Measurements from ENCODE around the gene DHX57.

DNA sequence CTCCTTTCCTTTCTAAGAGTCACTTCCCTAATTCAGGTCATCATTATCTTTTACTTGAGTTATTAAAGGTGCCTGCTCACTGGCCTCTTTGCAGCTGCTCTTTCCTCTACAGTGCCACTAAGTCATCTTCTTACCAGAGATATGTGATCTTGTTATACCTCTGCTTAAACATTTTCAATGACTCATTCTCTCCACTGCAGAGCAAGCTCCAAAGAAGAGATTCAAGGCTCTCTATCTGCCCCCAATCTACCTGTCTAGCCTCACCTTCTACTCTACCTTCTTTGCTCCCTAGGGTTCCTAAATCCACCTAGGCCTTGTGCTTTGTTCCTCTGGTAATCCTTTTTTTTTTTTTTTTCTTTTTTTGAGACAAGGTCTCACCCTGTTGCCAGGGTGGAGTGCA is 17.1 kb upstream of the DHX57 start:
- TF ChIP-seq, protein P1, sequence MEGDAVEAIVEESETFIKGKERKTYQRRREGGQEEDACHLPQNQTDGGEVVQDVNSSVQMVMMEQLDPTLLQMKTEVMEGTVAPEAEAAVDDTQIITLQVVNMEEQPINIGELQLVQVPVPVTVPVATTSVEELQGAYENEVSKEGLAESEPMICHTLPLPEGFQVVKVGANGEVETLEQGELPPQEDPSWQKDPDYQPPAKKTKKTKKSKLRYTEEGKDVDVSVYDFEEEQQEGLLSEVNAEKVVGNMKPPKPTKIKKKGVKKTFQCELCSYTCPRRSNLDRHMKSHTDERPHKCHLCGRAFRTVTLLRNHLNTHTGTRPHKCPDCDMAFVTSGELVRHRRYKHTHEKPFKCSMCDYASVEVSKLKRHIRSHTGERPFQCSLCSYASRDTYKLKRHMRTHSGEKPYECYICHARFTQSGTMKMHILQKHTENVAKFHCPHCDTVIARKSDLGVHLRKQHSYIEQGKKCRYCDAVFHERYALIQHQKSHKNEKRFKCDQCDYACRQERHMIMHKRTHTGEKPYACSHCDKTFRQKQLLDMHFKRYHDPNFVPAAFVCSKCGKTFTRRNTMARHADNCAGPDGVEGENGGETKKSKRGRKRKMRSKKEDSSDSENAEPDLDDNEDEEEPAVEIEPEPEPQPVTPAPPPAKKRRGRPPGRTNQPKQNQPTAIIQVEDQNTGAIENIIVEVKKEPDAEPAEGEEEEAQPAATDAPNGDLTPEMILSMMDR (IDR thresholded peaks at IDR 0.05): no peak
- no peak for TF ChIP-seq ZFX (IDR thresholded peaks at IDR 0.05; ENCODE audit: borderline replicate concordance)
